BLaER1 (cell line): ENCODE results near the gene VEGFC.

Experiments used
- H3K27ac ChIP-seq: shearing (Covaris generic); formaldehyde crosslinking; 2 replicates; pipeline ENCODE4 v1.8.1; 2022
- H3K27me3 ChIP-seq: shearing (Covaris generic); formaldehyde crosslinking; 2 replicates; pipeline ENCODE4 v1.8.1; 2022
- H3K36me3 ChIP-seq: shearing (Covaris generic); formaldehyde crosslinking; 2 replicates; pipeline ENCODE4 v1.8.1; 2022
- H3K4me1 ChIP-seq: shearing (Covaris generic); formaldehyde crosslinking; 2 replicates; pipeline ENCODE4 v1.8.1; 2022
- H3K4me2 ChIP-seq: shearing (Covaris generic); formaldehyde crosslinking; 2 replicates; pipeline ENCODE4 v1.8.1; 2022
- H3K4me3 ChIP-seq: shearing (Covaris generic); formaldehyde crosslinking; 2 replicates; pipeline ENCODE4 v1.8.1; 2022
- H3K9ac ChIP-seq: shearing (Covaris generic); formaldehyde crosslinking; 2 replicates; pipeline ENCODE4 v1.8.1; 2022
- H3K9me3 ChIP-seq: shearing (Covaris generic); formaldehyde crosslinking; 2 replicates; pipeline ENCODE4 v1.8.1; 2022
- H4K20me1 ChIP-seq: shearing (Covaris generic); formaldehyde crosslinking; 2 replicates; pipeline ENCODE4 v1.8.1; 2022
- Cebpa-rat ChIP-seq: shearing (Covaris generic); IDR thresholded peaks from 2 replicates; pipeline ENCODE4 v1.8.1; 2022

Gene VEGFC

GRCh38 chr4:176636292-176636691 is 156.4 kb downstream of the VEGFC start:
- H3K27ac ChIP-seq, result no peak overlapping the region
- H4K20me1 ChIP-seq, result no peaks in the 10 kb centered on the region
- H3K27me3 ChIP-seq, result no peaks in the 10 kb centered on the region
- H3K4me3 ChIP-seq, result no peak overlapping the region
- TF ChIP-seq Cebpa-rat, result no peak
- H3K4me1 ChIP-seq, result peaks cover 6% of the 10 kb centered on the region
- no peaks in the 10 kb centered on the region for H3K36me3 ChIP-seq
- no peak overlapping the region for H3K9ac ChIP-seq
- no peak overlapping the region for H3K4me2 ChIP-seq
- no peaks in the 10 kb centered on the region for H3K9me3 ChIP-seq

GRCh38 chr4:176635372-176636261 is 157.1 kb downstream of the VEGFC start:
- H3K9me3 ChIP-seq, result no peaks in the 10 kb centered on the region
- no peak for TF ChIP-seq Cebpa-rat
- no peak overlapping the region for H3K9ac ChIP-seq
- H3K4me1 ChIP-seq, result peaks cover 6% of the 10 kb centered on the region
- no peaks in the 10 kb centered on the region for H3K27me3 ChIP-seq
- no peaks in the 10 kb centered on the region for H4K20me1 ChIP-seq
- no peak overlapping the region for H3K4me3 ChIP-seq
- no peak overlapping the region for H3K4me2 ChIP-seq
- no peaks in the 10 kb centered on the region for H3K36me3 ChIP-seq
- H3K27ac ChIP-seq, result no peak overlapping the region
